H9 (cell line): Measurements from ENCODE around the gene CTAGE1. TPM values are rescaled to one million over a fixed set of nuclear protein-coding genes. Genes with fewer than 3 reads are reported as not detected.

ENCODE experiments used
- DNase-seq: peaks from one replicate; pipeline ENCODE4 v3.0.0-alpha.2; 2017
- H2AFZ ChIP-seq: one replicate; pipeline ENCODE4 v1.6.1; 2013; ENCODE audit warnings: mild to moderate bottlenecking, low read length, control low read depth, moderate library complexity
- H2AK5ac ChIP-seq: 2 replicates; pipeline ENCODE4 v1.6.1; 2013; ENCODE audit warnings: low read length, control low read depth, mixed read lengths; ENCODE audit not compliant: insufficient read length
- H2BK120ac ChIP-seq: one replicate; pipeline ENCODE4 v1.6.1; 2013; ENCODE audit warnings: low read depth, mild to moderate bottlenecking, low read length, control low read depth, inconsistent platforms; ENCODE audit not compliant: poor library complexity, severe bottlenecking
- H2BK12ac ChIP-seq: 2 replicates; pipeline ENCODE4 v1.6.1; 2013; ENCODE audit warnings: low read length, control low read depth, mixed read lengths, low read depth; ENCODE audit not compliant: insufficient read length
- H2BK15ac ChIP-seq: 2 replicates; pipeline ENCODE4 v1.6.1; 2013; ENCODE audit warnings: low read depth, low read length, control low read depth
- H2BK20ac ChIP-seq: one replicate; pipeline ENCODE4 v1.6.1; 2013; ENCODE audit warnings: low read depth, mild to moderate bottlenecking, low read length, control low read depth, inconsistent platforms; ENCODE audit not compliant: poor library complexity, severe bottlenecking
- H2BK5ac ChIP-seq: 2 replicates; pipeline ENCODE4 v1.6.1; 2013; ENCODE audit warnings: low read length, control low read depth, mixed read lengths; ENCODE audit not compliant: insufficient read length
- H3K14ac ChIP-seq: 2 replicates; pipeline ENCODE4 v1.6.1; 2013; ENCODE audit warnings: low read length, control low read depth; ENCODE audit not compliant: insufficient read depth
- H3K18ac ChIP-seq: 2 replicates; pipeline ENCODE4 v1.6.1; 2013; ENCODE audit warnings: low read depth, mild to moderate bottlenecking, mixed read lengths, low read length, control low read depth; ENCODE audit not compliant: insufficient read length
- H3K23ac ChIP-seq: 2 replicates; pipeline ENCODE4 v1.6.1; 2013; ENCODE audit warnings: low read length, control low read depth, mixed read lengths, low read depth; ENCODE audit not compliant: insufficient read length
- H3K23me2 ChIP-seq: 2 replicates; pipeline ENCODE4 v1.6.1; 2013; ENCODE audit warnings: low read depth, mild to moderate bottlenecking, mixed read lengths, low read length, control low read depth; ENCODE audit not compliant: insufficient read length, poor library complexity, severe bottlenecking
- H3K27ac ChIP-seq: 2 replicates; pipeline ENCODE4 v1.5.1; 2013; ENCODE audit warnings: low read length, control low read depth, mixed read lengths, low read depth; ENCODE audit not compliant: insufficient read length
- H3K27me3 ChIP-seq: 2 replicates; pipeline ENCODE4 v1.6.1; 2013; ENCODE audit warnings: low read length, control low read depth, inconsistent platforms; ENCODE audit not compliant: insufficient read depth
- H3K4ac ChIP-seq: 2 replicates; pipeline ENCODE4 v1.6.1; 2013; ENCODE audit warnings: low read depth, mild to moderate bottlenecking, control low read depth, inconsistent platforms, low read length, moderate library complexity
- H3K4me1 ChIP-seq: 2 replicates; pipeline ENCODE4 v1.6.1; 2013; ENCODE audit warnings: low read length, control low read depth, inconsistent platforms; ENCODE audit not compliant: insufficient read depth
- H3K4me2 ChIP-seq: 2 replicates; pipeline ENCODE4 v1.6.1; 2013; ENCODE audit warnings: low read length, control low read depth, mixed read lengths; ENCODE audit not compliant: insufficient read length, insufficient read depth
- H3K56ac ChIP-seq: 2 replicates; pipeline ENCODE4 v1.6.1; 2013; ENCODE audit warnings: low read depth, mild to moderate bottlenecking, mixed read lengths, low read length, control low read depth; ENCODE audit not compliant: insufficient read length
- H3K79me1 ChIP-seq: 2 replicates; pipeline ENCODE4 v1.6.1; 2013; ENCODE audit warnings: low read depth, mild to moderate bottlenecking, moderate library complexity, low read length, control low read depth, inconsistent platforms; ENCODE audit not compliant: insufficient read depth, poor library complexity, severe bottlenecking
- H3K79me2 ChIP-seq: 2 replicates; pipeline ENCODE4 v1.6.1; 2013; ENCODE audit warnings: low read length, control low read depth, inconsistent platforms; ENCODE audit not compliant: insufficient read depth
- H3K9ac ChIP-seq: 2 replicates; pipeline ENCODE4 v1.6.1; 2013; ENCODE audit warnings: low read length, control low read depth, mixed read lengths; ENCODE audit not compliant: insufficient read length; ENCODE audit errors: extremely low read depth
- H3K9me3 ChIP-seq: one replicate; pipeline ENCODE4 v1.6.1; 2013; ENCODE audit warnings: low read depth, low read length, inconsistent platforms; ENCODE audit not compliant: control insufficient read depth
- H3T11ph ChIP-seq: one replicate; pipeline ENCODE4 v1.6.1; 2013; ENCODE audit warnings: mild to moderate bottlenecking, low read length, control low read depth, inconsistent platforms
- H4K20me1 ChIP-seq: one replicate; pipeline ENCODE4 v1.6.1; 2013; ENCODE audit not compliant: control insufficient read depth, insufficient read length, insufficient read depth
- H4K5ac ChIP-seq: 2 replicates; pipeline ENCODE4 v1.6.1; 2013; ENCODE audit warnings: low read depth, mild to moderate bottlenecking, mixed read lengths, low read length, control low read depth; ENCODE audit not compliant: insufficient read length
- H4K8ac ChIP-seq: replicated peaks from 2 replicates; pipeline ENCODE4 v1.6.1; 2013; ENCODE audit warnings: low read length, control low read depth, mixed read lengths, low read depth; ENCODE audit not compliant: insufficient read length
- H4K91ac ChIP-seq: 2 replicates; pipeline ENCODE4 v1.6.1; 2013; ENCODE audit warnings: low read depth, mild to moderate bottlenecking, moderate library complexity, mixed read lengths, low read length, control low read depth; ENCODE audit not compliant: insufficient read length
- H3K27ac Mint-ChIP-seq, 3 experiments: 2 replicates in 2 of 3; 3 replicates in 1 of 3; pipeline ENCODE4 v1.8.0; 2020 to 2021; ENCODE audit warnings: mixed read lengths in 3 of 3, mild to moderate bottlenecking in 1 of 3, moderate library complexity in 1 of 3
- H3K27me3 Mint-ChIP-seq: 2 replicates; pipeline ENCODE4 v1.8.0; 2021; ENCODE audit warnings: low read depth, mild to moderate bottlenecking, moderate library complexity, mixed read lengths
- H3K36me3 Mint-ChIP-seq, 3 experiments: 2 replicates in 2 of 3; 3 replicates in 1 of 3; pipeline ENCODE4 v1.8.0; 2020 to 2021; ENCODE audit warnings: low read depth in 3 of 3, mixed read lengths in 3 of 3; ENCODE audit not compliant: insufficient read depth in 1 of 3
- H3K4me1 Mint-ChIP-seq, 2 experiments: 2 replicates each; pipeline ENCODE4 v1.8.0; 2020; ENCODE audit warnings: mixed read lengths in 2 of 2
- H3K4me3 Mint-ChIP-seq, 2 experiments: 2 replicates in 1 of 2; 3 replicates in 1 of 2; pipeline ENCODE4 v1.8.0; 2020 to 2021; ENCODE audit warnings: mild to moderate bottlenecking in 2 of 2, mixed read lengths in 2 of 2, moderate library complexity in 1 of 2
- H3K9me3 Mint-ChIP-seq, 2 experiments: 2 replicates in 1 of 2; 3 replicates in 1 of 2; pipeline ENCODE4 v1.8.0; 2020; ENCODE audit warnings: mild to moderate bottlenecking in 2 of 2, mixed read lengths in 2 of 2, moderate library complexity in 1 of 2
- CTCF ChIP-seq: fragments of 200-600 bp; sonication (generic); conservative IDR thresholded peaks from 3 replicates; pipeline ENCODE4 v1.8.0; 2021; ENCODE audit warnings: antibody characterized with exemption, mild to moderate bottlenecking
- WGBS: extraction: QIAGEN DNeasy Blood & Tissue Kit; methylation state at CpG from one replicate; pipeline ENCODE4 v1.1.7; 2013; ENCODE audit warnings: missing lambda C conversion rate, low lambda C conversion rate, mixed read lengths; ENCODE audit not compliant: insufficient read length; ENCODE audit errors: extremely low coverage; 5-methylcytosine and 5-hydroxymethylcytosine counted together
- total RNA-seq: library from RNA; stranded (reverse); gene quantifications from 2 replicates; pipeline ENCODE4 v1.2.1, GENCODE V29; 2021

Gene CTAGE1
- total RNA-seq, 1 experiment from 2014 or later, result not detected

GRCh38 chr18:22424565-22424963 lies 6.8 kb upstream of the CTAGE1 start:
- H3K9me3 Mint-ChIP-seq, result no peaks in the 10 kb centered on the region

More at GRCh38 chr18:22424565-22424963, 6.8 kb upstream of the CTAGE1 start:
- no peak overlapping the region for H3K9ac ChIP-seq
- no peak overlapping the region for H2BK5ac ChIP-seq
- no peak overlapping the region for H3K14ac ChIP-seq
- H3K36me3 Mint-ChIP-seq, result no peaks in the 10 kb centered on the region
- no peak overlapping the region for H2AK5ac ChIP-seq
- H4K20me1 ChIP-seq, result no peaks in the 10 kb centered on the region
- H3K23me2 ChIP-seq, result no peaks in the 10 kb centered on the region
- H3K4me2 ChIP-seq, result no peak overlapping the region
- no CpG with 5 or more reads among the region's 5 CpGs for WGBS
- no peak overlapping the region for H4K91ac ChIP-seq
- no peaks in the 10 kb centered on the region for H3K4me1 Mint-ChIP-seq
- H3K18ac ChIP-seq, result no peak overlapping the region
- no peak overlapping the region for H2BK12ac ChIP-seq
- H3K27ac Mint-ChIP-seq, result no peak overlapping the region
- H2BK20ac ChIP-seq, result no peak overlapping the region
- no peak overlapping the region for H3K4me3 Mint-ChIP-seq
- no peaks in the 10 kb centered on the region; the same call in none of the 2 replicates for H3K27me3 Mint-ChIP-seq
- H3T11ph ChIP-seq, result no peak overlapping the region
- no peak overlapping the region for H2AFZ ChIP-seq
- H3K27ac ChIP-seq, result no peak overlapping the region
- H3K4ac ChIP-seq, result no peak overlapping the region
- H3K27me3 ChIP-seq, result no peaks in the 10 kb centered on the region
- H4K5ac ChIP-seq, result no peak overlapping the region
- DNase-seq, result no peak
- no peaks in the 10 kb centered on the region for H3K79me2 ChIP-seq
- H3K56ac ChIP-seq, result no peak overlapping the region
- no peaks in the 10 kb centered on the region for H3K9me3 ChIP-seq
- H2BK120ac ChIP-seq, result no peak overlapping the region
- no peaks in the 10 kb centered on the region for H3K79me1 ChIP-seq
- TF ChIP-seq CTCF, result no peak
- no peak overlapping the region for H2BK15ac ChIP-seq
- no peak overlapping the region for H4K8ac ChIP-seq
- H3K4me1 ChIP-seq, result no peaks in the 10 kb centered on the region
- H3K23ac ChIP-seq, result no peak overlapping the region
